GM19239 (cell line): ENCODE measurements around the gene NPFFR2.
"Not testable (repeated sequence)": the region's sequence is repeated elsewhere in the genome, so short reads cannot be mapped to it uniquely, and the experiment has no call there.

Source experiments
- DNase-seq: peaks from one replicate; pipeline ENCODE4 v3.0.0; 2011; ENCODE audit warnings: low spot score; ENCODE audit not compliant: insufficient read length
- FAIRE-seq: peaks from 2 replicates; lab custom pipeline; 2011; peaks lifted over from hg19 to GRCh38; lab: Jason Lieb, UNC

NPFFR2 gene

GRCh38 chr4:72110886-72111285 is 79.1 kb downstream of the NPFFR2 start:
- FAIRE-seq (no peak), DNase-seq (no peak)

DNA sequence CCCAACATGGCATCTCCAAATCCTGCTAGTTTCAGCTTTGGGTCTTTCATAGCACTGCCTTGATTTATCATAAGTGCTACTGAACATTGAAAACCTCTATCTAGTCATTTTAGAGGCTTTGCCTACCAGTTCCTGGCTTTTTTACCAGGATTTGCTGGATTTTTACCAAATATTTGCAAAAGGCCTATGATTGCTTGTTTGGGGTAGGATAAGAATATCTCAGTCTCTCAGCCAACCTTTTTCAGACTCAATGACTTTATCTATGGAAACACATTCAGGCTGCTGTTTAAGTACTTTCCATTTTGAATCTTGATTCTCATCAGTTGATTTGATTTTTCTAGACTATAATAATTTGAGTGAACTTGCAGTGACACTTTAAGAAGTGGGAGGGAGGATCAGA is 80.1 kb downstream of the NPFFR2 start:
- FAIRE-seq (no peak), DNase-seq (no peak)

DNA sequence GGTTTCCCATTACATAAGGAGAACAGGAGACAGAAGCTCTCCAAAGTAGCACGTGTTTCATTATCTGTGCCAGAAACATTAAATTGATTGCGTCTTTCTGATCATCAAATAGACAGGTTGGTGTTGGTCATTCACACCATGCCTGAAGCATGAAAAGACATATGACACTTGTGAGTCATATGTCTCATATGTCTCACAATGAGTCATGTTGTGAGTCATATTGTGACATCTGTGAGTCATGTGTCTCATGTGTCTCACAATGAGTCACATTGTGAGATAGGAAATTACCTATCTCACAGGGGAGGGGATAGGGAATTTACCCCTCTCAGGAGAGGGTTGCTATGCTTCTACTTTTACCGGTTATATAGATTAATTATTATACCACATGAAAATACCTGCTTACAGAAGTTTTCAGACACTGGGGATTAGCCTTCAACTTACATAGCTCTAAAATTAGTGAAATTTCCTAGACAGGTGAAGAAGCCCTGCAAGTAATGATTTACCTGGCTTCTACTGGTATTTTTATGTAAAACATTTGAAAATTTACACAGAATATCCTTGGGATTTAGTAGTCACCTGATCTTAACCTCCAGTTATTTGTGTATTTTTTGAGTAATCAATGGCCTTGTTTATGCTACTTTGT is 80.8 kb downstream of the NPFFR2 start:
- FAIRE-seq (peak; percentile 84), DNase-seq (peak; percentile 1)

DNA sequence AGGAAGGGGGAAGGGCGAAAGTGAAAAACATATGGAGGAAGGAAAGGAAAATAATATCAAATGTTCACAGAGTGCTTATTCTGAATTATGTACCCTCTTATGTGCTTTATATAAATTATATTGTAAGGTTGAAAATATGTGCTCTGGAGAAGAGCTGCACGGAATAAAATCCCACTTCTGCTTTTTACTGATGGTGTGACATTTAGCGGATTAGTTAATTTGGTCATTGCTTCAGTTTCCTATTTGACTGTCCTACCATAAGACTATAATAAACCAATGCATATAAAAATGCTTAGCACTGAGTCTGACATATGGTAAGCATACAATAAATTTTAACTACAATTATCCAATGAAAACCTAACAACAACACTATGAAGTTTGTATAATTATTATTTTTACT is 86.2 kb downstream of the NPFFR2 start:
- FAIRE-seq = no peak
- no peak for DNase-seq

- FAIRE-seq (no peak), DNase-seq (no peak)
Measured at GRCh38 chr4:72119946-72120345, 88.1 kb downstream of the NPFFR2 start.

DNA sequence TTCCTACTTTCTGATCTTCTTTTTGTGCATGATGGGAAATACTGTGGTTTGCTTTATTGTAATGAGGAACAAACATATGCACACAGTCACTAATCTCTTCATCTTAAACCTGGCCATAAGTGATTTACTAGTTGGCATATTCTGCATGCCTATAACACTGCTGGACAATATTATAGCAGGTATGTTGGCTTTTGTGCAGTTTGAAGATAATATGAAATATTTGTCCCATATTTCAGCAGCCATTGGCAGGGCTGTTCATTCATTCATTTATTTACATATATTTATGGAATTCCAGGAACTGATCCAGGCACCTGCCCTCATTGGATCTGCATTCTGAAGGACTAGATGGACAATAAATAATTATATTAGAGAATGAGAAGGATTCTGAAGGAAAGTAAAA is 96.9 kb downstream of the NPFFR2 start:
- FAIRE-seq (no peak), DNase-seq (no peak)

- no peak for FAIRE-seq
Measured at GRCh38 chr4:72136429-72136828, 104.6 kb downstream of the NPFFR2 start.

GRCh38 chr4:72139997-72140396 is 108.2 kb downstream of the NPFFR2 start:
- not testable (repeated sequence) for DNase-seq, FAIRE-seq

More at GRCh38 chr4:72136429-72136828, 104.6 kb downstream of the NPFFR2 start:
- DNase-seq = no peak

DNA sequence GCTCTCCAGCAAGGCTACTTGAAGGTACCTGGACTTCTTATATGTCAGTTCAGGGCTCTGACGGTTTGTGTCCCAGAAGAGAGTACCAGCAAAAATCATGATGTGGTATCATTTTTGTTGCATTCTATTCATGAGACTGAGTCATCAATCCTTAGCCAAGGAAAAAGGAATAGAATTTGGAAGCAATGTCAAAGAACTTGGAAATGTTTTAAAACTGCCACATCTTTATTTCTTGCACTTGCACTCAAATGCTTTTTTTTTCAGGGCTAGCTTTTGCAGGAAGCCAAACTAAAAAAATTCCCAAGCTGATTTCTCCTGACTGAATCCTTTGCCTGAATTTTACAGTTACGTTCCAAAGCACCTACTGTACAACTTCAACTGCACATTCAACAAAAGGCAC is 112.4 kb downstream of the NPFFR2 start:
- no peak for FAIRE-seq
- DNase-seq = no peak

DNA sequence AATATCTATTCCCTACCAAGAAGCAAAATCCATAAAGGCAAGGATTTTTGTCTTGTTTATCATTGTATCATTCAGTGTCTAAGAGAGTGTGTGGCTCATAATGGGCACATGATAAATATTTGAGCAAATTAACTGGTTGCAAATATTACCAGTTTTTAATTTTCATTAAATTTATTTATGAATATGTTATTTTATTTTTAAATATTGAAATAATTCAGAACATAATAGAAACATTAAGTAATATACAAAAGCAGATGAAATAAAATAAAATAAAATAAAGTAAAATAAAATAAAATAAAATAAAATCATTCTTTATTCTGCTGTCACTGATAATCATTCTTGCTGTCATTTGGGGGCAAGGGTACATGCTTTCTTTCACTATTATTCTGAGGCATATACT is 120.9 kb downstream of the NPFFR2 start:
- DNase-seq = no peak
- no peak for FAIRE-seq

GRCh38 chr4:72153634-72154033 is 121.8 kb downstream of the NPFFR2 start:
- DNase-seq, FAIRE-seq: not testable (repeated sequence)

DNA sequence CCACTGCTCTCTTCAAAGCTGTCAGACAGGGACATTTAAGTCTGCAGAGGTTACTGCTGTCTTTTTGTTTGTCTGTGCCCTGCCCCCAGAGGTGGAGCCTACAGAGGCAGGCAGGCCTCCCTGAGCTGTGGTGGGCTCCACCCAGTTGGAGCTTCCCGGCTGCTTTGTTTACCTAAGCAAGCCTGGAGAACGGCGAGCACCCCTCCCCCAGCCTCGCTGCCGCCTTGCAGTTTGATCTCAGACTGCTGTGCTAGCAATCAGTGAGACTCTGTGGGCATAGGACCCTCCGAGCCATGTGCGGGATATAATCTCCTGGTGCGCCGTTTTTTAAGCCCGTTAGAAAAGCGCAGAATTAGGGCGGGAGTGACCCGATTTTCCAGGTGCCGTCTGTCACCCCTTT is 137.5 kb downstream of the NPFFR2 start:
- not testable (repeated sequence) for DNase-seq, FAIRE-seq

DNA sequence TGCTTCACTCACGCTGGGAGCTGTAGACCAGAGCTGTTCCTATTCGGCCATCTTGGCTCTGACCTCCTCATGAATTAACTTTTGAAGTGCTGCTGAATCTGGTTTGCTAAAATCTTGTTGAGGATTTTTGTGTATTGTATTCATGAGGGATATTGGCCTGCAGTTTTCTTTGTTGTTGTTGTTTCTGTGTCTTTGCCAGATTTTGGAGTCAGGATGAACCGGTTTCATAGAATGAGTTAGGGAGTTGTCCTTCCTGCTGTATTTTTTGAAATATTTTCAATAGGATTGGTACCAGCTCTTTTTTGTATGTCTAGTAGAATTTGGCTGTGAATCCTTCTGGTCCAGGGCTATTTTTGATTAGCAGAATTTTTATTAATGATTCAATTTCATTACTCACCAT is 138.1 kb downstream of the NPFFR2 start:
- FAIRE-seq (no peak), DNase-seq (no peak)

DNA sequence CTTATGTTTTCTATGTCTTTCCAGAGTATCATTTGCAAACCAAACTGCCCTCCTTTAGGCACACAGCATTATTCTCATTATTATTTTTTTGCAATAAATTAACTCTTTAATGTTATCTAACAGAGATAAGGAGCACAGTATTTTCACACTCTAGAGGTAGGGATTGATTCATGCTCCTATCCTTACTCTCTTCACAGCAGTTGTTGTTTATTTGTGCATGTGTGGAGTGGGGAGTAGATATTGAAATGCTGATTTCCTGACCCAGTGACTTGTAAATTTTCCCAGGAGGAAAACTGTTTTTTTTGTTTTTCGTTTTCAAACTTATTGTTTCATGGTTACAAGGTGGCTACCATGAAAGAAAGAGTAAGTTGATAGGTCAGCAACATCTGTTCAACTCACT is 140.0 kb downstream of the NPFFR2 start:
- DNase-seq (no peak), FAIRE-seq (no peak)

- DNase-seq (no peak), FAIRE-seq (no peak)
Measured at GRCh38 chr4:72179342-72179741, 147.5 kb downstream of the NPFFR2 start.

- FAIRE-seq = no peak
Measured at GRCh38 chr4:72186714-72187113, 154.9 kb downstream of the NPFFR2 start.

GRCh38 chr4:72194046-72194445 is 162.2 kb downstream of the NPFFR2 start:
- no peak for FAIRE-seq

More at GRCh38 chr4:72186714-72187113, 154.9 kb downstream of the NPFFR2 start:
- no peak for DNase-seq

DNA sequence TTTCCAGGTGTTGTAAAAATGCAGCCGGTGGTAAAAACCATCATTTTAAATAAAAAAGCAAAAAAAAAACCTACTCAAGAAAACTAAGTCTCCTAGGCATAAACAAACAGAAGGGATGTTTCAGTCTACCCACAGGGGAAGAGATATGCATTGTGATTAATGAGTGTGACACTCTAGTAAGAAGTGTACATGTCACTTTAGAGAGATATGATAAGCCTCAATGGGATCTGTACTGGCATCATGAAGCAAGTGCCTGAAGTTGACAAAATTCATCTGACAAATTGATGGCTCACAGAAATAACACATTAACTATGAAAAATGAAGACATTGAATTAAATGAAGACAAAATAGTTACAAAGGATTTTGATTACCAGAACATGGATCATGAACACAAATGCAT is 162.7 kb downstream of the NPFFR2 start:
- DNase-seq (no peak), FAIRE-seq (no peak)

More at GRCh38 chr4:72194046-72194445, 162.2 kb downstream of the NPFFR2 start:
- DNase-seq = no peak
